Astrocyte (in vitro differentiated cells and primary cell): ENCODE measurements around the gene GAPT.

ENCODE experiments used
- EZH2 ChIP-seq: IDR thresholded peaks from 2 replicates; pipeline ENCODE4 v1.6.1; 2012; ENCODE audit warnings: mild to moderate bottlenecking, low read length, inconsistent platforms; ENCODE audit not compliant: insufficient read depth
- TF ChIP-seq, protein P1 (sequence below): IDR thresholded peaks from 2 replicates; pipeline ENCODE4 v1.5.1; 2011; ENCODE audit warnings: low read depth, mild to moderate bottlenecking, inconsistent platforms, low read length, moderate library complexity; ENCODE audit not compliant: insufficient read depth

DNA sequence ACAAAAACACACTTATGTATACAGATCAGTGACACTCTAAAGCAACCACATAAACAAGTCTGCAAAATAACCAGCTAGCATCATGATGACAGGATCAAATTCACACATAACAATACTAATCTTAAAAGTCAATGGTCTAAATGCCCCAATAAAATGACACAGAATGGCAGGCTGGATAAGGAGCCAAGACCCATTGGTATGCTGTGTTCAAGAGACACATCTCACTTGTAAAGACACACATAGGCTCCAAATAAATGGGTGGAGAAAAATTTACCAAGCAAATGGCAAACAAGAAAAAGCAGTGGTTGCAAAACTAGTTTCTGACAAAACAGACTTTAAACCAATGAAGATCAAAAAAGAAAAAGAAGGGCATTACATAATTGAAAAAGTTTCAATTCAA is 26.0 kb downstream of the GAPT start:
- TF ChIP-seq, protein P1, sequence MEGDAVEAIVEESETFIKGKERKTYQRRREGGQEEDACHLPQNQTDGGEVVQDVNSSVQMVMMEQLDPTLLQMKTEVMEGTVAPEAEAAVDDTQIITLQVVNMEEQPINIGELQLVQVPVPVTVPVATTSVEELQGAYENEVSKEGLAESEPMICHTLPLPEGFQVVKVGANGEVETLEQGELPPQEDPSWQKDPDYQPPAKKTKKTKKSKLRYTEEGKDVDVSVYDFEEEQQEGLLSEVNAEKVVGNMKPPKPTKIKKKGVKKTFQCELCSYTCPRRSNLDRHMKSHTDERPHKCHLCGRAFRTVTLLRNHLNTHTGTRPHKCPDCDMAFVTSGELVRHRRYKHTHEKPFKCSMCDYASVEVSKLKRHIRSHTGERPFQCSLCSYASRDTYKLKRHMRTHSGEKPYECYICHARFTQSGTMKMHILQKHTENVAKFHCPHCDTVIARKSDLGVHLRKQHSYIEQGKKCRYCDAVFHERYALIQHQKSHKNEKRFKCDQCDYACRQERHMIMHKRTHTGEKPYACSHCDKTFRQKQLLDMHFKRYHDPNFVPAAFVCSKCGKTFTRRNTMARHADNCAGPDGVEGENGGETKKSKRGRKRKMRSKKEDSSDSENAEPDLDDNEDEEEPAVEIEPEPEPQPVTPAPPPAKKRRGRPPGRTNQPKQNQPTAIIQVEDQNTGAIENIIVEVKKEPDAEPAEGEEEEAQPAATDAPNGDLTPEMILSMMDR, result no peak
- no peak for TF ChIP-seq EZH2
